T-cell (primary cell): ENCODE results near the gene CNKSR1. TPM values are rescaled to one million over a fixed set of nuclear protein-coding genes. Genes with fewer than 3 reads are reported as not detected.

Source experiments
- ATAC-seq, 4 experiments: fragments of 200-7000 bp in 3 of 4; fragments of 150-1000 bp in 1 of 4; cut with Tn5 transposase; replicated peaks in 1 of 4; 1 replicate in 3 of 4; 2 replicates in 1 of 4; pipeline ENCODE4 v1.10.0; 2021; ENCODE audit warnings: moderate library complexity in 3 of 4, mild to moderate bottlenecking in 2 of 4, moderate number of reproducible peaks in 1 of 4
- CTCF ChIA-PET, 2 donors: fragments of 300-600 bp; sonication (Branson Sonifier 250); formaldehyde crosslinking; loops; one replicate each; lab custom pipeline; 2022; ENCODE audit warnings: antibody characterized with exemption in 2 of 2; lab: Charles Lee
- POLR2A ChIA-PET, 2 donors: fragments of 300-600 bp; sonication (Branson Sonifier 250); formaldehyde crosslinking; loops; one replicate each; lab custom pipeline; 2022; ENCODE audit warnings: antibody characterized with exemption in 2 of 2; lab: Charles Lee
- DNase-seq, 35 experiments: peaks; one replicate each; pipeline versions ENCODE4 v3.0.0 to v3.0.0-alpha.2; 2013 to 2023
- H3K27ac ChIP-seq: one replicate; pipeline ENCODE4 v1.5.1; 2013; ENCODE audit warnings: low read length
- H3K27me3 ChIP-seq, 2 experiments: replicated peaks in 1 of 2; 1 replicate in 1 of 2; 2 replicates in 1 of 2; pipeline versions ENCODE4 v1.6.1 to v1.7.0; 2013; ENCODE audit warnings: low read length in 1 of 2, mixed read lengths in 1 of 2; ENCODE audit not compliant: control insufficient read depth in 2 of 2, insufficient read depth in 2 of 2; ENCODE audit errors: extremely low read depth in 1 of 2
- H3K36me3 ChIP-seq, 2 donors: 1 replicate in 1 of 2; 2 replicates in 1 of 2; pipeline versions ENCODE4 v1.6.1 to v1.7.0; 2013; ENCODE audit warnings: low read length in 1 of 2; ENCODE audit not compliant: control insufficient read depth in 2 of 2, insufficient read depth in 1 of 2; ENCODE audit errors: extremely low read depth in 1 of 2
- H3K4me1 ChIP-seq, 2 experiments: 1 replicate in 1 of 2; 2 replicates in 1 of 2; pipeline versions ENCODE4 v1.6.1 to v1.7.0; 2013; ENCODE audit warnings: low read length in 2 of 2, mixed read lengths in 1 of 2; ENCODE audit not compliant: insufficient read depth in 2 of 2, control insufficient read depth in 1 of 2; ENCODE audit errors: extremely low read depth in 1 of 2
- H3K4me3 ChIP-seq, 2 donors: 1 replicate in 1 of 2; 2 replicates in 1 of 2; pipeline versions ENCODE4 v1.5.1 to v1.7.0; 2013; ENCODE audit warnings: mild to moderate bottlenecking in 2 of 2, low read length in 1 of 2, moderate library complexity in 1 of 2; ENCODE audit not compliant: control insufficient read depth in 1 of 2; ENCODE audit errors: extremely low read depth in 1 of 2
- H3K9me3 ChIP-seq: 2 replicates; pipeline ENCODE4 v1.7.0; 2013
- H3K27ac Mint-ChIP-seq, 2 donors: one replicate each; pipeline ENCODE4 v1.8.0; 2020 to 2021; ENCODE audit warnings: mild to moderate bottlenecking in 2 of 2, mixed read lengths in 2 of 2
- H3K27me3 Mint-ChIP-seq, 2 donors: one replicate each; pipeline ENCODE4 v1.8.0; 2021 to 2022; ENCODE audit warnings: mixed read lengths in 2 of 2
- H3K36me3 Mint-ChIP-seq: one replicate; pipeline ENCODE4 v1.8.0; 2021; ENCODE audit warnings: mixed read lengths
- H3K4me1 Mint-ChIP-seq, 3 donors: one replicate each; pipeline ENCODE4 v1.8.0; 2020 to 2022; ENCODE audit warnings: mixed read lengths in 3 of 3, mild to moderate bottlenecking in 1 of 3
- H3K4me3 Mint-ChIP-seq, 3 donors: one replicate each; pipeline ENCODE4 v1.8.0; 2020 to 2022; ENCODE audit warnings: mild to moderate bottlenecking in 3 of 3, mixed read lengths in 3 of 3, moderate library complexity in 3 of 3
- H3K9me3 Mint-ChIP-seq, 3 donors: one replicate each; pipeline ENCODE4 v1.8.0; 2020 to 2022; ENCODE audit warnings: mixed read lengths in 3 of 3
- WGBS: methylation state at CpG from one replicate; pipeline ENCODE4 v1.1.5; 2013; ENCODE audit warnings: missing lambda C conversion rate; ENCODE audit not compliant: insufficient coverage; 5-methylcytosine and 5-hydroxymethylcytosine counted together
- total RNA-seq, 35 experiments: library from RNA in 6 of 35; stranded (reverse) in 6 of 35; fragments of 120-200 nt in 1 of 35; gene quantifications; one replicate each; pipeline versions ENCODE4 v1.2.1 to v1.2.4 and lab custom pipeline; 2013 to 2026

CNKSR1 gene
- total RNA-seq, 5 donors from 2014 or later (not counting 1 experiment from before 2014, with no cell fraction given) = 2.9 to 6.8 (median 3.6) TPM

DNA sequence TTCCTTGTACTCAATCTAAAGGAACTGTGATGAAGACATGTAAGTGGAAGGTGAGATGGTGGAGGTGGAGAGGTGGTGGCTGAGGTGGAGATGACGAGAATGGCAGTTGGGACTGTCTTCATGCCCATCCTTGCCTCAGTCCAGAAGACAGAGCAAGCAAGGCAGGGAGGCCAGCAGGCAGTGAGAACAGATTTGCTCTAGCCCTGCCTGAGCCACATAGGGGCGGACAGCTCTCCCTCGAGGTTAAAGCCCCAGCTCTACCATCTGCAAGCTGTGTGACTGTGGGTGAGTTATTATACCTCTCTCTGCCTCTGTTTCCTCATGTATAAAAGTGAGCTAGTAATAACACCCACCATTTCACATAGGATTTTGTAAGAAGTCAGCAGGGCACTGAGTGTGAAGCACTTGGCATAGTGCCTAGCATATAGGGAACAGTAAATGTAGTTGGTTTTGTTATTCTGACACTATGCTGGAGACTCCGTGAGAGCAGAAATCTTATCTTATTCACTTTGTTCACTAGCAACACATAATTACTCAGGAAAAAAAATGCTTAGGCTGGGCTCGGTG, 23.2 kb upstream of the CNKSR1 start:
- peaks cover 12 to 23% of the 10 kb centered on the region in 2 donors for H3K27me3 Mint-ChIP-seq
- no peak for ATAC-seq
- no peak for DNase-seq
- ChIA-PET POLR2A (no interaction called here), CTCF (interaction anchor here in 1 of 2 donors (1.6 kb wide), 1 partner anchor 27 kb away, joined by 4 read pairs; no protein-coding TSS in a partner anchor)
- no peak overlapping the region for H3K4me3 ChIP-seq
- H3K4me3 Mint-ChIP-seq = no peak overlapping the region
- peaks cover 0 to 6% of the 10 kb centered on the region in 2 experiments for H3K4me1 ChIP-seq
- H3K27me3 ChIP-seq = peaks cover 0 to 49% of the 10 kb centered on the region in 2 experiments
- no peaks in the 10 kb centered on the region for H3K9me3 ChIP-seq
- 100% methylated on average over 1 of the region's 5 CpGs for WGBS
- H3K27ac ChIP-seq = no peak overlapping the region
- no peaks in the 10 kb centered on the region for H3K36me3 ChIP-seq
- no peak overlapping the region for H3K27ac Mint-ChIP-seq
- peaks cover 0 to 3% (median 3%) of the 10 kb centered on the region in 3 donors for H3K4me1 Mint-ChIP-seq
- no peaks in the 10 kb centered on the region for H3K9me3 Mint-ChIP-seq
- H3K36me3 Mint-ChIP-seq = no peaks in the 10 kb centered on the region

DNA sequence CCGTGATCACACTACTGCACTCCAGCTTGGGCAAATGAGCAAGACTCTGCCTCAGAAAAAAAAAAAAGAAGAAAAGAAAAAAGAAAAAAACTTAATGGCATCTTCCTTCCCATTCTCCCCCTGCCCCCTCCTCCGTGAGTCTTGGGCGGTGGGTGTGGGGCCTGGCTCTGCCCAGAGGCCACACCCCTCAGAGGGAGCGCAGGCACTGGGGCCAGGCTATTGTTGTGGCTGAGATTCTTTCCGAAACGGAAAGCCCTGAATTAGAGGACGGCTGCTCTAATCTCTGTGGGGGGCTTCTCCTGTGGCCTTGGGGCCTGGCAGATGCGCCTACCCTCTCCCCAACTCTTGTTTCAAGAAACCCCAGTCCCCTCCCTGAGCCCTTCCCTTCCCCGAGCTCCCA, 22.5 kb upstream of the CNKSR1 start:
- Histone ChIP-seq H3K9me3 (no peaks in the 10 kb centered on the region), H3K27ac (no peak overlapping the region), H3K4me1 (peaks cover 0 to 6% of the 10 kb centered on the region in 2 experiments), H3K4me3 (no peak overlapping the region), H3K36me3 (no peaks in the 10 kb centered on the region), H3K27me3 (peaks cover 0 to 54% of the 10 kb centered on the region in 2 experiments)
- no peak for ATAC-seq
- no peak overlapping the region for H3K4me3 Mint-ChIP-seq
- DNase-seq = no peak
- H3K27ac Mint-ChIP-seq = no peak overlapping the region
- WGBS = 71% methylated on average over 6 of the region's 9 CpGs
- POLR2A ChIA-PET = no interaction called here
- no peaks in the 10 kb centered on the region for H3K9me3 Mint-ChIP-seq
- peaks cover 12 to 28% of the 10 kb centered on the region in 2 donors for H3K27me3 Mint-ChIP-seq
- peaks cover 0 to 3% (median 3%) of the 10 kb centered on the region in 3 donors for H3K4me1 Mint-ChIP-seq
- CTCF ChIA-PET = interaction anchor here in 1 of 2 donors (1.6 to 1.8 kb wide), 2 partner anchors 10 to 28 kb away, joined by 4 to 5 read pairs; no protein-coding TSS in a partner anchor
- H3K36me3 Mint-ChIP-seq = no peaks in the 10 kb centered on the region

DNA sequence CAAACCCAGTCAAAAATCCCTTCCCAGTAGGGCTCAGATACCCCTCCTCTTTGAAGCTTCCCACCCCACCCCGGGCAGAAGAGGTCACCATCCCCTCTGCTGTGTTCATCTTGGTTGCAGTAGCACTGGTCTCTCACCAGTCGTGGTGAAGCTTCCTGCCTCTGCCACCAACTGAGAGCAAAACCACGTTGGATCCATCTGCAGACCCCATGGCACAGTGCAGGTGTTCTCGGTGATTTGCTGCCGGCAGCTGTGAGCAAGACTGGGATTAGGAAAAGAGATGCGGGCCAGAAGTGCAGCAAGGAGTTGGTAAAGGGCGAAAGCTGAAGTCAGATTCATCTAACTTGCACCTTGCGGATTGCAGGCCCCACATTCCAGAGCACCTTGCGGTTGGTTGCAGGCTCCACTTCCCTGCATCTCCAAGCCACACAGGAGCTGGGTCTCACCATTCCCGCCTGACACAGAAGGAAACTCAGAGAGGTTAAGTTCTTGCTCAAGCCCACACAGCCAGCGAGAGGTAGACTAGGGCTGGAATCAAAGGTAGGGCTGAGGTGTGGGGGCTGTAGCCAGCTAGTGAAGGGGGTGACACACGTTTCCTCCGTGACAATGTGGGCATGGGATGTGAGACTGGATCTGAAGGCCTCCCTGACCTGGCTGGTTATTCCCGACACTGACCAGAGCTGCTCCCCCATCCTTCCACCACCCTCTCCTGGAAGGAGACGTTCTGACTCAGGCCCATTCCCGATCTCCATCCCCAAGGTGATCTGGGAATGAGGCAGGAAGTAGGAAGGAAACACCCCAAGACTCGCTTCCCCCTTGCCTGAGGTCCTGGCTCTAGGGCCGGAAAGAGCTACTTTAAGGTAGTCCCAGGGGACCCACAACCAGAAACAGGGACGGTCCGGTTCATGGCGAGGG, 21.7 kb upstream of the CNKSR1 start:
- Mint-ChIP-seq H3K4me1 (peaks cover 0 to 3% (median 3%) of the 10 kb centered on the region in 3 donors), H3K4me3 (no peak overlapping the region), H3K27me3 (peaks cover 12 to 29% of the 10 kb centered on the region in 2 donors), H3K36me3 (no peaks in the 10 kb centered on the region), H3K27ac (no peak overlapping the region), H3K9me3 (no peaks in the 10 kb centered on the region)
- H3K4me3 ChIP-seq = no peak overlapping the region
- POLR2A ChIA-PET = interaction anchor here in 1 of 2 donors (0.5 to 0.9 kb wide), 2 partner anchors 14 to 118 kb away, joined by 3 read pairs; partner anchors contain the start of gene ZNF593
- CTCF ChIA-PET = interaction anchor here in 1 of 2 donors (1.6 to 1.8 kb wide), 2 partner anchors 11 to 29 kb away, joined by 4 to 5 read pairs; no protein-coding TSS in a partner anchor
- H3K4me1 ChIP-seq = peaks cover 0 to 6% of the 10 kb centered on the region in 2 experiments
- H3K27me3 ChIP-seq = peaks cover 0 to 63% of the 10 kb centered on the region in 2 experiments
- H3K9me3 ChIP-seq = no peaks in the 10 kb centered on the region
- 58% methylated on average over 13 of the region's 21 CpGs for WGBS
- no peaks in the 10 kb centered on the region for H3K36me3 ChIP-seq
- H3K27ac ChIP-seq = no peak overlapping the region
- ATAC-seq (no peak), DNase-seq (no peak)

DNA sequence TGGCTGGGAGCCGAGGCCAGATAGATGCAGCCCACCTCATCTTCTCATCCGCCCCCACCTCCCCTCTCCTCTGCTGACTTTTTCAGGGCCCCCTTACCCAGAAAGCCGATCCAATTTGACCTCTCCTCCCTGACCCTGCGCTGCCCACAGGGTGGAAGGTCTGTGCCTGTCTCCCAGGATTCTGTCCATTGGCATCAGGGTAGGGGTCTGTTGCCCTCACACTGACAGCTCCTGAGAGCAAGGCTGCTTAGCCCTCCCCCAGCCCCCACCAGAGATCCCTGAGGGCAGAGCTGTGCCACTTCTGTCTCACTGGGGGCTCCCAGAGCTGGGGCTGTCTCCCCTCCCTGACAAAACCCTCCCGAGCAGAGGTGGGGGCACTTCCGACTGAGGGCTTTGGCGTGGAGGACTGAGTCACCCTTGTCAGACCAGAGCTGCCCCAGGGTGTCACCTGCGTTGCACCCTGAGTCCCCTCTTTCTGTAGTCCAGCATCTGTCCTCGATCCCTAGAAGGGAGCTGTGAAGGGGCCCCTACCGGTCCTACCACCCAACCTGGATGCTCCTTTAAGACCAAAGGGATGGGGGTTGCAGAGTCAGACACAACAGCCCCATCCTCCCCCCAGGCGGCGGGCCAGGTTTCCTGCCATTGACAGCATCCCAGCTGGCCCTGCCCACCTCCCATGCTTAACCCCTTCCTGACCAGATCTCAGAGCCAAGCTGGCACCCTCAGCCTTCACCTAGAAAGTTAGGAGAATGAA, 20.8 kb upstream of the CNKSR1 start:
- Mint-ChIP-seq H3K27ac (no peak overlapping the region), H3K4me3 (no peak overlapping the region), H3K27me3 (peaks cover 9 to 34% of the 10 kb centered on the region in 2 donors), H3K36me3 (no peaks in the 10 kb centered on the region), H3K4me1 (peaks cover 0 to 5% (median 3%) of the 10 kb centered on the region in 3 donors), H3K9me3 (no peaks in the 10 kb centered on the region)
- Histone ChIP-seq H3K27ac (no peak overlapping the region), H3K4me1 (peaks cover 0 to 11% of the 10 kb centered on the region in 2 experiments), H3K36me3 (no peaks in the 10 kb centered on the region), H3K27me3 (peaks cover 0 to 71% of the 10 kb centered on the region in 2 experiments), H3K4me3 (no peak overlapping the region), H3K9me3 (no peaks in the 10 kb centered on the region)
- DNase-seq (peak in 4 of 35 experiments; percentile 21 to 36 (median 22)), ATAC-seq (peak in 3 of 4 experiments; percentile 13 to 55 (median 44))
- WGBS = 27% methylated on average over 9 of the region's 12 CpGs
- ChIA-PET POLR2A (interaction anchor here in 1 of 2 donors (0.9 kb wide), 1 partner anchor 14 kb away, joined by 3 read pairs; the partner anchor contains the start of gene ZNF593), CTCF (interaction anchor here in 1 of 2 donors (1.0 to 1.8 kb wide), 2 partner anchors 11 kb away, joined by 3 to 5 read pairs; no protein-coding TSS in a partner anchor)

DNA sequence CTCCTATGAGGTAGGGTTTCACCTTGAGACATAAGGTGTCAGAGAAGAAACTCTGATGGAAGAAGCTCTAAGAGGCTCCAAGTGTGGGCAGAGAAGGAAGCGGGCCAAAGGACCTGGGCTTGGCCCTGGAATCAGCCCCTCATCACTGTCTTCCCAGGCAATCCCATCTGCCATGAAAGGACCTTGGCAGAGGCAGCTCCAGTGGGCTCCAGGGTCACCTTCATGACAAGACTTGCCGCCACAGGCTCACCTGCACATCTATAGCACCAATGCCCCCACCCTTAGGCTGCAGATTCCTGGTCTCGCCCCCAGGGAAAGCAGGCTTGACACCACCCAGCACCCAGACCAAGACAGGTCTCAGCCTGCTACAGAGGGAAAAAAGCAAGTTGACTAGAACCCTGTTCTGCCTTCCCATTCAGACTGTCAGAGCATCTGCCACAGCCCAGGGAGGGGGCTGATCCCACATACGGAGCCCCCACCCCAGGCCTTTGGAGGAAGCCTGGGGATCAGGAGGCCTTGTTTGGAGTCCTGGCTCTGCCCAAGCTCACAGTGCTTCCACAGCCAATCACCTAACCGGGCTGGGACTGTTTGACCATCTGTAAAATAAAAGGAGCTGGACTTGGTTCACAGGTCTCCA, 18.9 kb upstream of the CNKSR1 start:
- CTCF ChIA-PET = interaction anchor here in 1 of 2 donors (1.0 kb wide), 1 partner anchor 12 kb away, joined by 3 read pairs; no protein-coding TSS in a partner anchor
- H3K27me3 ChIP-seq = peaks cover 4 to 87% of the 10 kb centered on the region in 2 experiments

More for the DNA sequence above, 18.9 kb upstream of the CNKSR1 start:
- H3K4me1 Mint-ChIP-seq = peaks cover 5 to 9% (median 8%) of the 10 kb centered on the region in 3 donors
- H3K27ac Mint-ChIP-seq = no peak overlapping the region
- H3K27me3 Mint-ChIP-seq = peaks cover 14 to 43% of the 10 kb centered on the region in 2 donors
- H3K4me1 ChIP-seq = peaks cover 0 to 18% of the 10 kb centered on the region in 2 experiments
- H3K4me3 ChIP-seq = no peak overlapping the region
- no peak overlapping the region for H3K4me3 Mint-ChIP-seq
- 96% methylated on average over 3 of the region's 5 CpGs for WGBS
- no peak overlapping the region for H3K27ac ChIP-seq
- ATAC-seq = no peak
- no peak for DNase-seq
- H3K9me3 Mint-ChIP-seq = no peaks in the 10 kb centered on the region
- no peaks in the 10 kb centered on the region for H3K36me3 ChIP-seq
- no peaks in the 10 kb centered on the region for H3K9me3 ChIP-seq
- POLR2A ChIA-PET = no interaction called here
- H3K36me3 Mint-ChIP-seq = no peaks in the 10 kb centered on the region
